ENCODE results near the gene STAB2. TPM values are rescaled to one million over a fixed set of nuclear protein-coding genes. Genes with fewer than 3 reads are reported as not detected.

STAB2 gene
- total and polyA plus RNA-seq, 2 of the 8 experiments (the other 6 are each of a cell fraction or from before 2014, with no cell fraction given): not detected

DNA sequence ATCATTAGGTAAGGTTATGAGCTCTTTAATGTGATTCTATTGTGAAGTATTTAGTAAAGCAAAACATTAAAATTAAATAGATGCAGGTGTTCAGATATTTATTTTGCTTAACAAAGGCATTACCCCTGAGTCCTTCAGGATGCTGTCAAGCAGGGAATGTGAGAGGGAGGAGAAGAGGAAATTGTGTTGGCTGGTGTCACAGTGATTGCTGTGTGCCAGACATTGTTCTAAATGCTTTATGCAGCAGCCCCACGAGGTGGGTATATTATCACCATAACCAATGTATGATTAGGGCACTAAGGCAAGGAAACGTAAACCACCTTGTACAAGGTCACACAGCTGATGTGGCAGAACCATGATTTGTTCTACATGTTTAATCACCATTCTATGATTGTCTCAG lies 80.1 kb downstream of the STAB2 start:
- no peaks in the 10 kb centered on the region for H3K9me3 ChIP-seq (ENCODE audit: insufficient read depth in 2 of 2, low read depth in 1 of 2, low read length in 1 of 2)
- H3K4me3 ChIP-seq (ENCODE audit: extremely low read depth in 1 of 4, insufficient read depth in 2 of 4, low read depth in 3 of 4, low read length in 4 of 4): no peak overlapping the region
- H3K4me2 ChIP-seq (ENCODE audit: insufficient read depth in 1 of 2, low read depth in 2 of 2, low read length in 2 of 2): no peak overlapping the region
- no peak overlapping the region for H3K27ac ChIP-seq (ENCODE audit: low read depth, low read length)
- H2BK15ac ChIP-seq (ENCODE audit: low read length): no peak overlapping the region
- H3K79me1 ChIP-seq (ENCODE audit: low read depth, low read length): no peaks in the 10 kb centered on the region
- FAIRE-seq: no peak
- no peak overlapping the region for H2BK5ac ChIP-seq (ENCODE audit: low read depth, low read length)
- H4K5ac ChIP-seq (ENCODE audit: insufficient read length, low read depth, low read length): no peak overlapping the region
- no peak overlapping the region for H4K91ac ChIP-seq (replicated peaks; ENCODE audit: insufficient read length, low read length)
- H3K23me2 ChIP-seq (ENCODE audit: low read depth, low read length): no peaks in the 10 kb centered on the region
- 72% methylated on average over 2 of the region's 2 CpGs; no CpG with 5 or more reads in 1 of the 2 experiments for WGBS, 2 experiments (ENCODE audit: extremely low coverage in 1 of 2, insufficient coverage in 1 of 2, insufficient read length in 1 of 2, insufficient replicate concordance in 2 of 2, low coverage in 1 of 2, low lambda C conversion rate in 2 of 2, missing lambda C conversion rate in 1 of 2)
- ChIA-PET POLR2A (ENCODE audit: partially characterized antibody) (no interaction called here), CTCF (ENCODE audit: partially characterized antibody) (interaction anchor here (0.6 to 0.7 kb wide), 2 partner anchors 27 to 89 kb away, joined by 3 to 4 read pairs; no protein-coding TSS in a partner anchor)
- H2BK20ac ChIP-seq (ENCODE audit: low read length): no peak overlapping the region
- no peak overlapping the region for H2BK120ac ChIP-seq (replicated peaks; ENCODE audit: low read depth, low read length)
- no peak overlapping the region for H3K56ac ChIP-seq (replicated peaks; ENCODE audit: insufficient read length, low read depth, low read length)
- no peak overlapping the region for H3K9ac ChIP-seq (replicated peaks in 1 of 4; ENCODE audit: extremely low read depth in 1 of 4, low read depth in 3 of 4, low read length in 3 of 4)
- no peak for TF ChIP-seq CEBPB (IDR thresholded peaks at IDR 0.05; ENCODE audit: low read depth, low read length)
- TF ChIP-seq, protein P1, sequence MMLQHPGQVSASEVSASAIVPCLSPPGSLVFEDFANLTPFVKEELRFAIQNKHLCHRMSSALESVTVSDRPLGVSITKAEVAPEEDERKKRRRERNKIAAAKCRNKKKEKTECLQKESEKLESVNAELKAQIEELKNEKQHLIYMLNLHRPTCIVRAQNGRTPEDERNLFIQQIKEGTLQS (IDR thresholded peaks at IDR 0.05; ENCODE audit: insufficient read depth, low read depth, low read length): no peak
- no peak for TF ChIP-seq EGR1 (IDR thresholded peaks at IDR 0.05; ENCODE audit: borderline replicate concordance, low read depth, low read length)
- H3K4me1 ChIP-seq (replicated peaks in 1 of 4; ENCODE audit: control insufficient read depth in 3 of 4, insufficient read depth in 4 of 4, low read length in 3 of 4): peaks cover 2 to 4% (median 4%) of the 10 kb centered on the region in 4 experiments; a peak in 5 of 7 replicates
- H3K4ac ChIP-seq (replicated peaks; ENCODE audit: insufficient read length, low read depth, low read length): no peak overlapping the region
- H2BK12ac ChIP-seq (ENCODE audit: low read depth, low read length): no peak overlapping the region
- DNase-seq (ENCODE audit: low read depth in 1 of 2, low spot score in 2 of 2): no peak
- no peaks in the 10 kb centered on the region for H3K27me3 ChIP-seq (replicated peaks in 1 of 4; ENCODE audit: control insufficient read depth in 3 of 4, extremely low read depth in 1 of 4, insufficient read depth in 3 of 4, low read length in 3 of 4)
- no peak overlapping the region for H3K18ac ChIP-seq (ENCODE audit: extremely low read depth, low read length)
- H2AFZ ChIP-seq (ENCODE audit: low read length): no peak overlapping the region
- no peak overlapping the region for H3K23ac ChIP-seq (ENCODE audit: insufficient read length)
- no peak overlapping the region for H3K14ac ChIP-seq (ENCODE audit: insufficient read length)
- no peak overlapping the region for H4K8ac ChIP-seq (ENCODE audit: extremely low read depth, insufficient read depth, low read length)
- H4K20me1 ChIP-seq (replicated peaks in 1 of 2; ENCODE audit: control insufficient read depth in 1 of 2, insufficient read depth in 2 of 2, low read length in 2 of 2): no peaks in the 10 kb centered on the region
- H3K79me2 ChIP-seq (ENCODE audit: control insufficient read depth in 1 of 2, insufficient read depth in 2 of 2, low read length in 2 of 2): no peaks in the 10 kb centered on the region
- H2AK5ac ChIP-seq (ENCODE audit: low read depth, low read length): no peak overlapping the region
- H3K36me3 ChIP-seq (ENCODE audit: control insufficient read depth in 2 of 4, insufficient read depth in 4 of 4, low read length in 3 of 4): no peaks in the 10 kb centered on the region
